OCI-LY7 (cell line): Measurements from ENCODE around the gene SP6. TPM values are rescaled to one million over a fixed set of nuclear protein-coding genes. Genes with fewer than 3 reads are reported as not detected.

Source experiments
- BruUV-seq: library from RNA; stranded (reverse); fragments of 400-500 nt; replicated peaks from 2 replicates; lab custom pipeline; 2021; lab: Mats Ljungman, UMichigan
- CTCF ChIA-PET: fragments of 300-600 bp; sonication (Branson Sonifier 250); formaldehyde crosslinking; loops from one replicate; lab custom pipeline; 2022; ENCODE audit warnings: antibody characterized with exemption; ENCODE audit not compliant: unreplicated experiment; lab: Charles Lee
- POLR2A ChIA-PET: fragments of 300-600 bp; sonication (Branson Sonifier 250); formaldehyde crosslinking; loops from one replicate; lab custom pipeline; 2022; ENCODE audit warnings: antibody characterized with exemption; lab: Charles Lee
- DNase-seq: peaks from one replicate; pipeline ENCODE4 v3.0.0-alpha.2; 2015; ENCODE audit warnings: low spot score
- H2AFZ ChIP-seq: fragments of 200-600 bp; sonication (generic), shearing (Covaris generic); 2 replicates; pipeline ENCODE4 v1.6.1; 2014; ENCODE audit warnings: mild to moderate bottlenecking, antibody characterized with exemption, low read length, moderate library complexity
- H3K27ac ChIP-seq: fragments of 200-600 bp; sonication (generic); 2 replicates; pipeline ENCODE4 v1.5.1; 2014; ENCODE audit warnings: mixed run types, low read depth, mild to moderate bottlenecking, moderate library complexity, low read length, inconsistent platforms; ENCODE audit not compliant: poor library complexity, severe bottlenecking
- H3K36me3 ChIP-seq: fragments of 200-600 bp; sonication (generic); 2 replicates; pipeline ENCODE4 v1.6.1; 2014; ENCODE audit warnings: mild to moderate bottlenecking, antibody characterized with exemption, low read length, moderate library complexity, mixed read lengths; ENCODE audit not compliant: insufficient read depth
- H3K4me1 ChIP-seq: fragments of 200-600 bp; sonication (generic); 2 replicates; pipeline ENCODE4 v1.5.1; 2014; ENCODE audit warnings: mild to moderate bottlenecking, low read length; ENCODE audit not compliant: insufficient read depth, poor library complexity, severe bottlenecking
- H3K4me2 ChIP-seq: fragments of 200-600 bp; sonication (generic); 2 replicates; pipeline ENCODE4 v1.6.1; 2014; ENCODE audit warnings: mild to moderate bottlenecking, low read length
- H3K4me3 ChIP-seq: fragments of 200-600 bp; sonication (generic); 2 replicates; pipeline ENCODE4 v1.5.1; 2014; ENCODE audit warnings: mild to moderate bottlenecking, low read depth, low read length; ENCODE audit not compliant: poor library complexity, severe bottlenecking
- H3K79me2 ChIP-seq: fragments of 200-600 bp; sonication (generic); 2 replicates; pipeline ENCODE4 v1.6.1; 2016; ENCODE audit warnings: low read depth, mild to moderate bottlenecking, low read length, moderate library complexity, mixed read lengths; ENCODE audit not compliant: insufficient read depth
- H3K9me2 ChIP-seq: fragments of 200-600 bp; sonication (generic); 2 replicates; pipeline ENCODE4 v1.6.1; 2016; ENCODE audit warnings: mild to moderate bottlenecking, low read length, mixed read lengths; ENCODE audit not compliant: insufficient read depth
- H3K9me3 ChIP-seq: fragments of 200-600 bp; sonication (generic); 2 replicates; pipeline ENCODE4 v1.6.1; 2014; ENCODE audit warnings: mild to moderate bottlenecking, mixed run types, low read length, mixed read lengths
- H4K20me1 ChIP-seq: fragments of 200-600 bp; sonication (generic); 2 replicates; pipeline ENCODE4 v1.6.1; 2014; ENCODE audit warnings: mild to moderate bottlenecking, antibody characterized with exemption, low read length, moderate library complexity, mixed read lengths; ENCODE audit not compliant: insufficient read depth
- EZH2phosphoT487 ChIP-seq: fragments of 200-600 bp; sonication (generic); IDR thresholded peaks from 2 replicates; pipeline ENCODE4 v1.6.1; 2018; ENCODE audit warnings: low read depth, borderline replicate concordance, mild to moderate bottlenecking, mixed run types, antibody characterized with exemption, low read length, moderate library complexity, mixed read lengths
- intact Hi-C: fragments of 100-400 bp; cut with micrococcal nuclease; formaldehyde crosslinking; loops from one replicate; pipeline ENCODE4 v1.10.0; 2022; ENCODE audit not compliant: unreplicated experiment
- total RNA-seq, 2 experiments: library from RNA; depleted of rRNA in 1 of 2; stranded (reverse); fragments of >200 nt in 1 of 2; shearing (Covaris generic) in 1 of 2; gene quantifications; 2 replicates each; pipeline ENCODE4 v1.2.3, GENCODE V29; 2014 to 2022
- TF ChIP-seq, protein P1 (sequence below): fragments of 200-600 bp; sonication (generic); conservative IDR thresholded peaks from 2 replicates; pipeline ENCODE4 v1.5.1; 2014; ENCODE audit warnings: mild to moderate bottlenecking, antibody characterized with exemption, low read length, moderate library complexity, mixed read lengths

The SP6 gene
- total RNA-seq, 2 experiments from 2014 or later: 0.08 to 0.22 TPM

DNA sequence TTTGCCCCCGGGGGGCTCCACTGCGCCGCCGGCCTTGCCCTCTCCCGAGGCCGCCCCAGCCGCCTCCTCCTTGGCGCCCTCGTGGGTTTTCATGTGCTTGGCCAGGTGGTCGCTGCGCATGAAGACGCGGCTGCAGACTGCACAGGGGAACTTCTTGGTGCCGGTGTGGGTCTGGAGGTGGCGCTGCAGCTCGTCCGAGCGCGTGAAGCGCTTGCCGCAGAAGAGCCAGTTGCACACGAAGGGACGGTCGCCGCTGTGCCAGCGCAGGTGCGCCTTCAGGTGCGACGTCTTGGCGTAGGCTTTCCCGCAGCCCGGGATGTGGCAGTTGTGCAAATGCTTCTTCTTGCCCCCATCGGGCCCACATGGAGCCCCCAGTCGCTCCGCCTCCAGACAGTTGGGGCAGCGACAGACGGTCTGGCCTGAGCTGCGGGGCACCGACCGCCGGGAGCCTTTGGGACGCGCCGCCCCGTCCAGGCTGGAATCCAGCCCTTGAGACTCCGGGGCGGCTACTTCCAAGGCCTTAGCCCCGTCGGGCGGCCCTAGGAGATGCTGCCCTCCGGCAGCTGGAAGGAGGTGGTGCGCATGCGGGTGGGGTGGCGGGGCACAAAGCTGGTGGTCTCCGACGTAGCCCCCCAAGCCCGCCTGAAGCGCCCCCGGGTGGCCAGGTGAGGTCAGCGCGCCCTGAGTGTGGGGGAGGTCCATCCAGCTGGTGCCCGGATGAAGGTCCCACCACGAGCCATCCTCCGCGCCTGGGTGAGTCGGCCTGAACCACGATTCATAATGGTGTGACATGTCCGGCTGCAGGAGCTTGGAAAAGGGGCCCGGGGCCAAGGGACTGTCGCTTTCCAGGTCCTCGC is 3.4 kb downstream of the SP6 start:
- Histone ChIP-seq H3K36me3 (no peaks in the 10 kb centered on the region), H4K20me1 (no peaks in the 10 kb centered on the region), H3K9me3 (no peaks in the 10 kb centered on the region), H3K4me2 (no peak overlapping the region), H3K4me1 (peaks cover 19% of the 10 kb centered on the region), H3K79me2 (no peaks in the 10 kb centered on the region), H3K4me3 (no peak overlapping the region), H3K27ac (no peak overlapping the region), H3K9me2 (no peaks in the 10 kb centered on the region), H2AFZ (no peak overlapping the region)
- DNase-seq: no peak
- intact Hi-C loops: no loop called here
- ChIA-PET CTCF (no interaction called here), POLR2A (no interaction called here)
- TF ChIP-seq, protein P1, sequence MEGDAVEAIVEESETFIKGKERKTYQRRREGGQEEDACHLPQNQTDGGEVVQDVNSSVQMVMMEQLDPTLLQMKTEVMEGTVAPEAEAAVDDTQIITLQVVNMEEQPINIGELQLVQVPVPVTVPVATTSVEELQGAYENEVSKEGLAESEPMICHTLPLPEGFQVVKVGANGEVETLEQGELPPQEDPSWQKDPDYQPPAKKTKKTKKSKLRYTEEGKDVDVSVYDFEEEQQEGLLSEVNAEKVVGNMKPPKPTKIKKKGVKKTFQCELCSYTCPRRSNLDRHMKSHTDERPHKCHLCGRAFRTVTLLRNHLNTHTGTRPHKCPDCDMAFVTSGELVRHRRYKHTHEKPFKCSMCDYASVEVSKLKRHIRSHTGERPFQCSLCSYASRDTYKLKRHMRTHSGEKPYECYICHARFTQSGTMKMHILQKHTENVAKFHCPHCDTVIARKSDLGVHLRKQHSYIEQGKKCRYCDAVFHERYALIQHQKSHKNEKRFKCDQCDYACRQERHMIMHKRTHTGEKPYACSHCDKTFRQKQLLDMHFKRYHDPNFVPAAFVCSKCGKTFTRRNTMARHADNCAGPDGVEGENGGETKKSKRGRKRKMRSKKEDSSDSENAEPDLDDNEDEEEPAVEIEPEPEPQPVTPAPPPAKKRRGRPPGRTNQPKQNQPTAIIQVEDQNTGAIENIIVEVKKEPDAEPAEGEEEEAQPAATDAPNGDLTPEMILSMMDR: peak; percentile 68
- TF ChIP-seq EZH2phosphoT487: no peak
- no TSS peak for BruUV-seq

GRCh38 chr17:47846716-47847340 is 4.1 kb downstream of the SP6 start:
- H3K9me3 ChIP-seq: no peaks in the 10 kb centered on the region
- no peaks in the 10 kb centered on the region for H3K79me2 ChIP-seq
- ChIA-PET POLR2A (interaction anchor here (0.6 kb wide), 1 partner anchor 49 kb away, joined by 3 read pairs; the partner anchor contains the start of gene SP2), CTCF (no interaction called here)
- BruUV-seq: no TSS peak
- TF ChIP-seq, protein P1: no peak
- TF ChIP-seq EZH2phosphoT487: no peak
- DNase-seq: no peak
- no peak overlapping the region for H2AFZ ChIP-seq
- H3K27ac ChIP-seq: no peak overlapping the region
- no peaks in the 10 kb centered on the region for H3K36me3 ChIP-seq
- intact Hi-C loops: no loop called here
- no peak overlapping the region for H3K4me2 ChIP-seq
- no peaks in the 10 kb centered on the region for H3K9me2 ChIP-seq
- peaks cover 25% of the 10 kb centered on the region for H3K4me1 ChIP-seq
- H3K4me3 ChIP-seq: no peak overlapping the region
- H4K20me1 ChIP-seq: no peaks in the 10 kb centered on the region

DNA sequence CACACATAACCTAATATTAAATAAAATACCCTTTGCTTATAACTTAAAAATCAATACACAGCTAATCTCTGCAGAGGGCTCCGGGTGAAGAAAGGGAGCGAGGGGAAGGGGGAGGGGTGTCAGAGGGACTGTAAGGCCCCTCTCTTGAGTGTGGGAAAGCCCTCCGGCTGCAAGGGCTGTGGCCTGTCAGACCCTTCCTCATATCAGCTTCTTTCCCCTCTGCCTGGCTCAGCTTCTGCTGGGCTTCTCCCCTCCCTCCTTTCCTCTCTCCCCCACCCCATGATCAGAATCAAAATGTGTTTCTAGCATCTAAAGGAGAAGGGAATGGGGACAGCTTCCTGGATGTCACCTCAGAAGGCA is 5.3 kb downstream of the SP6 start:
- no peak for TF ChIP-seq EZH2phosphoT487
- H3K9me2 ChIP-seq: no peaks in the 10 kb centered on the region
- no peaks in the 10 kb centered on the region for H3K36me3 ChIP-seq
- no peak overlapping the region for H2AFZ ChIP-seq
- H3K79me2 ChIP-seq: no peaks in the 10 kb centered on the region
- CTCF ChIA-PET: no interaction called here
- no peaks in the 10 kb centered on the region for H4K20me1 ChIP-seq
- POLR2A ChIA-PET: no interaction called here
- no peak overlapping the region for H3K4me3 ChIP-seq
- H3K9me3 ChIP-seq: no peaks in the 10 kb centered on the region
- peaks cover 32% of the 10 kb centered on the region for H3K4me1 ChIP-seq
- no peak overlapping the region for H3K4me2 ChIP-seq
- no peak for DNase-seq
- BruUV-seq: no TSS peak
- intact Hi-C loops: no loop called here
- H3K27ac ChIP-seq: no peak overlapping the region
